ENCODE data around the gene IRAK1.

- no peak for TF ChIP-seq CTCF (IDR thresholded peaks at IDR 0.05; ENCODE audit: poor library complexity, severe bottlenecking)
- TF ChIP-seq POLR2AphosphoS5 (IDR thresholded peaks at IDR 0.05) = no peak
- TF ChIP-seq SMC3 (conservative IDR thresholded peaks at IDR 0.05; ENCODE audit: poor library complexity) = no peak
- TF ChIP-seq REST (IDR thresholded peaks at IDR 0.05; ENCODE audit: borderline replicate concordance) = no peak
- TF ChIP-seq MXI1 (conservative IDR thresholded peaks at IDR 0.05; ENCODE audit: poor library complexity, severe bottlenecking) = no peak
- no peak for TF ChIP-seq EP300 (conservative IDR thresholded peaks at IDR 0.05; ENCODE audit: poor library complexity, severe bottlenecking)
These were observed 12.8 kb downstream of the IRAK1 start for GRCh38 chrX:154006947-154007346.
